GM12875 (cell line): ENCODE data around the gene FBN2.

ENCODE experiments used
- H3K4me3 ChIP-seq: one replicate; pipeline ENCODE4 v1.5.1; 2011; ENCODE audit warnings: low read depth, low read length, control low read depth
- TF ChIP-seq, protein P1 (sequence below): IDR thresholded peaks from 2 replicates; pipeline ENCODE4 v1.5.1; 2011; ENCODE audit warnings: low read depth, mild to moderate bottlenecking, control low read depth, inconsistent platforms, low read length, moderate library complexity, borderline replicate concordance; ENCODE audit not compliant: insufficient read depth

FBN2 gene

DNA sequence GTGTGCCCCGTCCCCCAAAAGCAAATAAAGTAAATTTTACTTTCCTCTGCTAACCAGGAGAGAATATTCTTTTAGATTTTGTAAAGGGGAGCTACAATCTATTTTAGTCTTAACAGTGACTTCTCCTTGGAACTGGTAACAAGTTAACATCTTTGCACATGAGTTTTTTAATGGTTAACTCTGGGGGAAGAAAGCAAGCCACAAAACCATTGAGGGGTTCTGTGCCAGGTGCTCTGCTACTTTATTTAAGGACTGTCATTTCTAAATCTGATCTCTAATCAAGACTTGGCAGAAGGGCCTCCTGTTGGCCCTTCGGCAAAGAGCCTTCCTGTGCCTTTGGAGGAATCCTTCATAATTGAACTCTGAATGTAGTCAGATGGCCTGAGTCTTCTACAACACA, 301.0 kb downstream of the FBN2 start:
- no peak overlapping the region for H3K4me3 ChIP-seq
- TF ChIP-seq, protein P1, sequence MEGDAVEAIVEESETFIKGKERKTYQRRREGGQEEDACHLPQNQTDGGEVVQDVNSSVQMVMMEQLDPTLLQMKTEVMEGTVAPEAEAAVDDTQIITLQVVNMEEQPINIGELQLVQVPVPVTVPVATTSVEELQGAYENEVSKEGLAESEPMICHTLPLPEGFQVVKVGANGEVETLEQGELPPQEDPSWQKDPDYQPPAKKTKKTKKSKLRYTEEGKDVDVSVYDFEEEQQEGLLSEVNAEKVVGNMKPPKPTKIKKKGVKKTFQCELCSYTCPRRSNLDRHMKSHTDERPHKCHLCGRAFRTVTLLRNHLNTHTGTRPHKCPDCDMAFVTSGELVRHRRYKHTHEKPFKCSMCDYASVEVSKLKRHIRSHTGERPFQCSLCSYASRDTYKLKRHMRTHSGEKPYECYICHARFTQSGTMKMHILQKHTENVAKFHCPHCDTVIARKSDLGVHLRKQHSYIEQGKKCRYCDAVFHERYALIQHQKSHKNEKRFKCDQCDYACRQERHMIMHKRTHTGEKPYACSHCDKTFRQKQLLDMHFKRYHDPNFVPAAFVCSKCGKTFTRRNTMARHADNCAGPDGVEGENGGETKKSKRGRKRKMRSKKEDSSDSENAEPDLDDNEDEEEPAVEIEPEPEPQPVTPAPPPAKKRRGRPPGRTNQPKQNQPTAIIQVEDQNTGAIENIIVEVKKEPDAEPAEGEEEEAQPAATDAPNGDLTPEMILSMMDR = no peak

DNA sequence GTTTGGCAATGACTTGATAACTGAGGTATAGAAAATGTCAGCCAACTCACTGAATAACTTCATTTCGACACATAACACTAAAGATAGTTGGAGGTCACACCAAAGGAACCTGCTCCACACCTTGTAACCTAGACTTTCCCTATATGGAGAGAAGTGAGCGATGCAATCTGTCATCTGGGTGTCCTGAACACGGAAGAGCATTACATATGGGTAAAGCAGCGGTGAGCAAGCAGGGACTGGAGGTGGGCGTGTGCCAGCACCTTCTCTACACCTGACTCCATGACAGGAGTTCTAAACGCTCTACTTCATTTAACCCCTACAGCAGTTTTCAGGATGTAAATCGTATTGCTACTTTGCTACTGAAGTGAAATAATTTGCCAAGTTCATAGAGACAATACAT, 301.7 kb downstream of the FBN2 start:
- TF ChIP-seq, protein P1 = no peak
- H3K4me3 ChIP-seq = no peak overlapping the region

DNA sequence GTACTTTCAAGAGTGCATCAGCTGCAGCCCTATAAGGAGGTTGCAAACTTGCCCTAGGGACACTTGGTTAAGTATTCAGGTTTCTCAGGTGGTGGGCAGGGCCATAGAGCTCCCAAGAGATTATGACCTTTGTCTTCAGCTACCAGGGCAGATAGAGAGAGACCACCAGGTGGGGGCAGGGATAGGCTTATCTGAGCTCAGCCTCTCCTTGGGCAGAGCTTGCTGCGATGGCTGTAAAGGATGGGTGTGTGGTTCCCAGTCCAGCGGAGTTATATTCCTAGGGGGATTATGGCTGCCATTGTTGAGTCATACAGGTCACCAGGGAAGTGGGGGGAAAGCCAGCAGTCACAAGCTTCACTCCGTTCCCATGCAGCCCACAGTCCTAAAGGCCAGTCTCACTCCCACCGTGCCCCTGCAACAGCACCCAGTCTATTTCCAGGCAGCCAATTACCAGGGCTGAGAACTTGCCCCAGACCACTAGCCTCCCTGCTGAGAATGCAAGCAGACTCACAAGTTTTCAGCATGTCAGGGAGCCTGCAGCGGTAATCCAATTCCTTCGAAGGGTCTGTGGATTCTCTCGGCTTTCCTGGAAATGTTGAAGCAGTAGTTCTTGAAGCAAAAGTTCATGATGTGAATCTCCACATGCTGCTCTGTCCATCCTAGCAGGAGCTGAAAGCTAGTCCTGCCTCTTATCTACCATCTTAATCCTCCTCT, 303.0 kb downstream of the FBN2 start:
- TF ChIP-seq, protein P1 = no peak
- H3K4me3 ChIP-seq = no peak overlapping the region

DNA sequence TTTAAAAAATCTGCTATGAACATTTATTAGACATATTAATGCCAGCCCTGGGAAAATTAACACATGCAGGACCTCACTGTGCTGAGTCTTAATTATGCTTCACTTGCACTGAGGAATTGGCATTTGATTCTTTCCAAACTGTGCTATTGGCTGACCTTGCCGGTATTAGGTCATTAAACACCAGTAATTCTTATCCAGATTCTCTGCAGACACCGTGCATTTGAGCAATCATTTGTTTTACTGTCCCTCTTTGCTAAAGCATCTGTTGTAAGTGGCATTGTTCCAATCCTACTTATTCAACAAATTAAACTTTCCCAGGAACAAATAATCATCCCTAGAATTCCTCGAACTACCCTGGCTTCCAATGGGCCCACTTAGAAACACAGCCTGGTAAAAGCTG, 309.5 kb downstream of the FBN2 start:
- TF ChIP-seq, protein P1 = no peak
- H3K4me3 ChIP-seq = no peak overlapping the region

DNA sequence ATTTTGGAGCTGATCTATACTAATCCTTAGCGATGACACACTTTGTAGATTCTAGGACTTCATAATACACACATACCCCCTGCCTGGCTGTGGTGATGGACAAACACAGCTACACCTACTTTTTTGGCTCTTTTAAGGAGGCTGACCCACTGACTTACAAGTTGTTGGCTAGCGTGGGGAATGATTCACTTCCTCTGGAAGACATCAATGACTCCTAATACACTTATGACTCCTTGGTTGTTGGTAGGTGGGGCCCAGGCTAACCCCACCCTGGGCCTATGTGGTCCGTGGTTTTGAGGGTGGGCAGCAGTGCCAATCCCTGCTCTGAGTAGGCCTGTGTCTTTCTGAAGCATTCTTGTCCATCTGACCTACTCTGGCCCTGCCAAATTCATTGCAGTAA, 310.0 kb downstream of the FBN2 start:
- H3K4me3 ChIP-seq = no peak overlapping the region
- TF ChIP-seq, protein P1 = no peak

DNA sequence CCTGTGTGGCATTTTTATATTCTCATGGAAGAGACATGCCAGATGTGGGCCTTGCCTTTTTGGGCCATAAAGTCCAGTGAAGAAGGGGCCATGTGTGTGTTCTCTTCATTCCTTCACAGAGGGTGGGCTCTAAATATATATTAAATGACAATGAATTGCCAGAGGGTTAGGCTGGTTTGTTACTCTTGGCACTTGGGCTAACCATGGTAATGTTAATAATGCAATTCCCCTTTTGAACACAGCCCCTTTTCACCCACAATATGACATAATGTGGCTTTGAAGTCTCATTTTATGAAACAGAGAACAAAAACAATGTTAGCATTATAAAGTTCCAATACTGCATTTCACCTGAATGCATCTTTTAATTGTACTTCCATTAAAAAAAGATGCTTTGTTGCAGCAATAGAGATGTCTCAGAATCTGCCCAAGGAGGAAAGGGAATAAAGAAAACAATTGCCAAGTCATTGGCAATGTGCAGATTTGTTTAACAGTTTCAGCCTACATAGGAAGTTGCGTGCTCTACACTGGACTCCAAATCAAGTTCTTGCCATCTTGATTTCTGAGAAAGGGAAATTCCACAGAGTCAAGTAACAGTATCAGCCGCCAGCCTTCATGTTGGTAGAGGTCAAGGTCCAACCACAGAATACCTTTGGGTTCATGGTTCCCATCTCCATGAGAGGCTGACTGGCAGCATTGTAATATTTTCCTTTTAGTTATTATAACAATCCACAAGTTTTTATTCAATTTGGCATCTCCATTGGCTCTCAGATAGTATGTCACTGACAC, 312.6 kb downstream of the FBN2 start:
- H3K4me3 ChIP-seq = no peak overlapping the region
- TF ChIP-seq, protein P1 = no peak

DNA sequence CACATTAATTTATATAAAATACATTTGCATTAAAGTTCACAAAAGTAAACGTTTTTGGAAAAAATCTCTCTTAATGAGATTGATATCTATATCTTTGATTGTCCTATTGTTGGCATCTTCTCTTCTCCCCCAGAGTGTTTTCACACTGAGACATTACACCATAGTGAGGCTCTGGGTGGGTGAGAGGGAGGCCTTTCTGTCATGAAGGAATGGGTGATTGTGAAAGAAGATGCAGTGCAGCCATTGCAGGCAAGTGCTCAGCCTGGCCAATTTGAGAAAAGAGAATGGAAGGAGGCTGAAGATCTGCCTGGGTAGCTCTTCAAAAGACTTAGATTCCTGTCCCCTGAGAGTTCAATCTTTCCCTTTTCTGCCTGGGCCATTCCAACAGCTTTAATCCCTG, 313.7 kb downstream of the FBN2 start:
- TF ChIP-seq, protein P1 = no peak
- no peak overlapping the region for H3K4me3 ChIP-seq
